Stimulated activated memory B cell treated with anti-CD40 and anti-IgM and Interleukin-4, amounts not matched to agents 10 μg/mL and 1 μg/mL and 100 μg/mL, for 72 hours (primary cell): ENCODE results near the gene PPP3CB.

ENCODE experiments used
- ATAC-seq: fragments of 150-1000 bp; cut with Tn5 transposase; 2 replicates; pipeline ENCODE4 v1.10.0; 2021
- H3K27ac Mint-ChIP-seq: one replicate; pipeline ENCODE4 v1.8.0; 2022; ENCODE audit warnings: mild to moderate bottlenecking, mixed read lengths
- H3K27me3 Mint-ChIP-seq: one replicate; pipeline ENCODE4 v1.8.0; 2022; ENCODE audit warnings: mixed read lengths
- H3K36me3 Mint-ChIP-seq: one replicate; pipeline ENCODE4 v1.8.0; 2022; ENCODE audit warnings: mixed read lengths
- H3K4me1 Mint-ChIP-seq: one replicate; pipeline ENCODE4 v1.8.0; 2022; ENCODE audit warnings: mixed read lengths
- H3K4me3 Mint-ChIP-seq: one replicate; pipeline ENCODE4 v1.8.0; 2022; ENCODE audit warnings: mild to moderate bottlenecking, moderate library complexity, mixed read lengths
- H3K9me3 Mint-ChIP-seq: one replicate; pipeline ENCODE4 v1.8.0; 2022; ENCODE audit warnings: mixed read lengths

PPP3CB gene

DNA sequence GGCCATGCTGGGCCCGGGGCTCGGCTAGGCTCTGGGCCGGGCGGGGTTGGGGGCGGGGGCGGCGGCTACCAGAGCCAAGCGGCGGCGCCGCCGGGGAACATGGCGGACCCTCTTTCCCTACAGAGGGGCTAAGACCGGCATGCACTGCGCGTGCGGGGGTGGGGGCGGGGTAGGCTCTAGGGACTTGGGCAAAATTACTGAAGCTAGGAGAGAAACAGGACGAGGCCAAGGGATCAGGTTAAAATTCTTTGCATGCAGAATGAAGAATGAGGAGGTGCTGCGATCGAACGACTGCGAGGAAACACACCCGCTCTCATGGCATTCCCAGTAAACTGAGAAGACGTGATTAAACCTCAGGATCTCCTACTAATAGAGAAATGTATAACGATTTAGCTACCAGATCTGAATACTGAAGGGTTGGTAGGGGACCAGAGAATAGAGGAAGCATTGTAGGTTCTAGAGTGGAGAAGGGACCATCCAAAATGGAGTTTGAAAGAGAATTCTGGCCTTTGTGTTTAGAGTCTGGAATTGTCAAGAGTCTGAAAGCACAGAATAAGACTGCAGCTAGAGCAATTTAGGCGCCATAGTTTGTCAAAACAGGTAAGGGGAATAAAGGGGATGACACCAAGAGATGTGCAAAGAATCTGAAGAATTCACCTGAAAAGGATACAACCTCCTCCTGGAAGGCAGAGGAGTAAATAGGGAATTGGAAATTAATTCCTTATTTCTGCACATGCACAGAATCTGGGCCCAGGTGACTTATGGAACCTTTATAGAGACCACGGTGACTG, at the start of gene PPP3CB:
TSS of gene PPP3CB (minus strand) at position 141 of the 791 bp plus-strand sequence. CDS start at position 6, 135 bp downstream.
- H3K4me1 Mint-ChIP-seq, result peaks cover 59% of the 10 kb centered on the region

DNA sequence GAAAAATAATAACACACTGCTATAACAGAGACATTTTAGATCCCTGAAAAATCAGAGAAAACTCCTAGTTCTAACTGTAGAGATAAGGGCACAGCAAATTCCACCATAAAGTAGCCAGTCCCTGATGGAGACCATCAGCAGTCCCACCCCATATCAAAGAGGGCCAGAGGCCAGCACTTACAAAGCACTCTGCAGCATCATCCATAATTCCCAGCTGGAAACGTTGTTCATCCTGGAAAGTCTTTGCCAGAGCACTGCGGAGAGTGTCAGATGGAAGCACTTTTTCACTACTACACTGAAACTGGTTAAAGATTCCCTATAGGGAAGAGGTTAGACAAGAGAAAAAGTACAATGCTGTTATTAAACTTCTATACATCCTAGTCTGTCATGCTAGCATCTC, 49.5 kb upstream of the PPP3CB start:
- Mint-ChIP-seq H3K9me3 (no peaks in the 10 kb centered on the region), H3K27ac (no peak overlapping the region), H3K27me3 (no peaks in the 10 kb centered on the region), H3K4me3 (no peak overlapping the region), H3K36me3 (peaks cover 24% of the 10 kb centered on the region), H3K4me1 (no peaks in the 10 kb centered on the region)
- ATAC-seq, result no peak

More for the DNA sequence above, at the start of gene PPP3CB:
- peak within 1 kb of the TSS; percentile 91 for H3K27ac Mint-ChIP-seq
- peaks cover 4% of the 10 kb centered on the region for H3K36me3 Mint-ChIP-seq
- peak within 1 kb of the TSS; percentile 87 for H3K4me3 Mint-ChIP-seq
- peak; percentile 88 for ATAC-seq
- no peaks in the 10 kb centered on the region for H3K9me3 Mint-ChIP-seq
- no peaks in the 10 kb centered on the region for H3K27me3 Mint-ChIP-seq

DNA sequence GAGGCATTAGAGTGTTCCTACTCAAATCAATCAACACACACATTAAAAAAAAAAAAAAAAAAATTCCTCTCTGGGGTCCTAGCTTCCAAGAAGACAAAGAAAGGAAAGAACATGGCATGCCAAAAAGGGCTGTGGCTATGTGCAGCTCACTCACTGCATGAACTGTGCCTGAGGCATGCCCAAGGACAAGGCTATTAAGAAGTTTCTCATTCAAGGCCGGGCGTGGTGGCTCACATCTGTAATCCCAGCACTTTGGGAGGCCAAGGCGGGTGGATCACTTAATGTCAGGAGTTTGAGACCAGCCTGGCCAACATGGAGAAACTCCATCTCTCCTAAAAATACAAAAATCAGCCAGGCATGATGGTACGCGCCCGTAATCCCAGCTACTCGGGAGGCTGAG, 41.9 kb upstream of the PPP3CB start:
- no peak overlapping the region for H3K4me3 Mint-ChIP-seq
- H3K27ac Mint-ChIP-seq, result no peak overlapping the region
- peaks cover 26% of the 10 kb centered on the region for H3K36me3 Mint-ChIP-seq
- no peaks in the 10 kb centered on the region for H3K27me3 Mint-ChIP-seq
- no peak for ATAC-seq
- H3K4me1 Mint-ChIP-seq, result no peaks in the 10 kb centered on the region
- no peaks in the 10 kb centered on the region for H3K9me3 Mint-ChIP-seq

- H3K4me3 Mint-ChIP-seq, result no peak overlapping the region
- H3K27ac Mint-ChIP-seq, result no peak overlapping the region
- no peaks in the 10 kb centered on the region for H3K9me3 Mint-ChIP-seq
- H3K4me1 Mint-ChIP-seq, result no peaks in the 10 kb centered on the region
- peaks cover 22% of the 10 kb centered on the region for H3K36me3 Mint-ChIP-seq
- H3K27me3 Mint-ChIP-seq, result no peaks in the 10 kb centered on the region
- no peak for ATAC-seq
Measured at GRCh38 chr10:73537288-73537687, 41.5 kb upstream of the PPP3CB start.

GRCh38 chr10:73534857-73535256, 39.0 kb upstream of the PPP3CB start:
- Mint-ChIP-seq H3K27ac (no peak overlapping the region), H3K9me3 (no peaks in the 10 kb centered on the region), H3K36me3 (peaks cover 7% of the 10 kb centered on the region), H3K4me3 (no peak overlapping the region), H3K27me3 (no peaks in the 10 kb centered on the region), H3K4me1 (no peaks in the 10 kb centered on the region)
- no peak for ATAC-seq

GRCh38 chr10:73529089-73529832, 33.4 kb upstream of the PPP3CB start:
- Mint-ChIP-seq H3K9me3 (no peaks in the 10 kb centered on the region), H3K4me1 (no peaks in the 10 kb centered on the region), H3K27me3 (no peaks in the 10 kb centered on the region), H3K36me3 (peaks cover 7% of the 10 kb centered on the region), H3K27ac (no peak overlapping the region), H3K4me3 (no peak overlapping the region)
- ATAC-seq, result peak; percentile 80

DNA sequence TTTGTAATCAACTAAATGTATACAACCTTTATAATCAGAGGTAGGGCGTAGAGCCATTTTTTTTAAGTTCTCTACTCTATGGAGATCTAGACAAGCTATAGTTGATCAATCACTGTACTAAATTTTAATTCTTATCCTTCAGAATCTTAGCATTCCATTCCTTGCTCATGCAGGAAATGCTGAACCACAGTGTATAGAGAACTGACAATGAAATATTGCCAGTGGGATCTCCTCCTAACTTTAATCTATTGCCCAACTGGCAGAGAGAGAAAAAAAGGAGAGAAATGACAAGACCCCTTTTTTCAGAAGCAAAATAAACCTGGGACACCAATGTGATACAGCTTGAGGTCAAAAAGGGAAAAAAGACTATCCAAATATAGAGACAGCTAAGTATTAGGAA, 26.4 kb upstream of the PPP3CB start:
- H3K27me3 Mint-ChIP-seq, result no peaks in the 10 kb centered on the region
- peaks cover 28% of the 10 kb centered on the region for H3K36me3 Mint-ChIP-seq
- no peak overlapping the region for H3K4me3 Mint-ChIP-seq
- no peak overlapping the region for H3K27ac Mint-ChIP-seq
- no peaks in the 10 kb centered on the region for H3K9me3 Mint-ChIP-seq
- ATAC-seq, result no peak
- H3K4me1 Mint-ChIP-seq, result no peaks in the 10 kb centered on the region

GRCh38 chr10:73519336-73519735, 23.5 kb upstream of the PPP3CB start:
- Mint-ChIP-seq H3K27me3 (no peaks in the 10 kb centered on the region), H3K36me3 (peaks cover 24% of the 10 kb centered on the region), H3K9me3 (no peaks in the 10 kb centered on the region), H3K4me1 (no peaks in the 10 kb centered on the region), H3K4me3 (no peak overlapping the region), H3K27ac (no peak overlapping the region)
- ATAC-seq, result no peak

DNA sequence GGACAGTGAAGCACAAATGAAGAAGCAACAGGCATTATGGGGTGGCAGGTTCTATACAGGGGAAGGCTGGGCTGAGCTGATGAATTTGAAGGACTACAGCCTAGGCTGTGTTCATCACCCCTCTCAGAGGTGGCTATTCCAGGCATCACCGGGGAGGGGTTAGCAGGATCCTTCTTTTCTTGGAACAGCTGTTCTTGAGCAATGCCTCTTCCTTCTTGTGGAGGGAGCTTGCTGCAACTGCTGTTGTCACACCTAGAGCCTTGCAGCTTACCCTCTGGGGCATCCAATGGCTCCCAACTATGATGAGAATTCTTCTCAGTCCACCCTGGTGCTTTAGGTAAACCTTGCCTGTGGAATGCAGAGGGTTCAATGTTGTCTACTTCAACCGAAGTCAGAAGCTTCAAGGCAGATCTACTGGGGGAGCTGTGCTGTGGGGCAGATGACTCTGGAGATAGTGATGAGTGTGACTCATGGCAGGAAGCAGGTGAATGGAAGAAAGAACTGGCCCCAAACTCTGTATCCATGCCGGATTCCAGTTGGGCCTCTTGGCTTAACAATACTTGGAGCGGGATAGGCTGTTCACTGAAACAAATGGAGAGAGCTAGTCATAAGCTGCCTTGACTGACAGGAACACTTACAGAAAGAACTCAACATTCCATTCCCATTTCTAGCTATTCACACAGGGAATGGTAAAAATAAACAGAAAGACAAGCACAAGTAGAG, 21.5 kb upstream of the PPP3CB start:
- H3K27me3 Mint-ChIP-seq, result no peaks in the 10 kb centered on the region
- H3K4me1 Mint-ChIP-seq, result no peaks in the 10 kb centered on the region
- peaks cover 16% of the 10 kb centered on the region for H3K36me3 Mint-ChIP-seq
- no peak overlapping the region for H3K4me3 Mint-ChIP-seq
- ATAC-seq, result no peak
- no peaks in the 10 kb centered on the region for H3K9me3 Mint-ChIP-seq
- no peak overlapping the region for H3K27ac Mint-ChIP-seq

DNA sequence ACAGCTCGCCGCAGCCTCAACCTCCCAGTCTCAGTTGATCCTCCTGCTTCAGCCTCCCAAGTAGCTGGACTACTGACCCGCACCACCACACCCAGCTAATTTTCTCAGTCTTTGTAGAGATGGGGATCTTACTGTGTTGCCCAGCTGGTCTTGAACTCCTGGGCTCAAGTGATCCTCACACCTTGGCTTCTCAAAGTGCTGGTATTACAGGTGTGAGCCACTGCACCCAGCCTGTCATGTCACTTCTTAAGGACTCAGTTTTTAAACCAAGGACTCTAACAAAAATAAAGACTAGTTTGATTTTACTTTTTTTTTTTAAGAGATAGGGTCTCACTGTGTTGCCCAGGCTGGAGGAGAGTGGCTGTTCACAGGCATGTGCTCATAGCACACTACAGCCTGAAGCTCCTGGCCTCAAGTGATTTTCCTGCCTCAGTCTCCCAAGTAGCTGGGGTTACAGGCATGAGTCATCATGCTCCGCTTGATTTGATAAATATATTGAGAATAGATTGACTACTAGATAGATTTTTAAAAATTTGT, 16.5 kb upstream of the PPP3CB start:
- Mint-ChIP-seq H3K27ac (no peak overlapping the region), H3K27me3 (no peaks in the 10 kb centered on the region), H3K36me3 (peaks cover 3% of the 10 kb centered on the region), H3K9me3 (no peaks in the 10 kb centered on the region), H3K4me3 (no peak overlapping the region), H3K4me1 (no peaks in the 10 kb centered on the region)
- no peak for ATAC-seq

- H3K4me1 Mint-ChIP-seq, result no peaks in the 10 kb centered on the region
- no peak overlapping the region for H3K27ac Mint-ChIP-seq
- no peaks in the 10 kb centered on the region for H3K9me3 Mint-ChIP-seq
- no peaks in the 10 kb centered on the region for H3K27me3 Mint-ChIP-seq
- peaks cover 6% of the 10 kb centered on the region for H3K36me3 Mint-ChIP-seq
- no peak overlapping the region for H3K4me3 Mint-ChIP-seq
- no peak for ATAC-seq
Measured at GRCh38 chr10:73509695-73510094, 13.9 kb upstream of the PPP3CB start.

DNA sequence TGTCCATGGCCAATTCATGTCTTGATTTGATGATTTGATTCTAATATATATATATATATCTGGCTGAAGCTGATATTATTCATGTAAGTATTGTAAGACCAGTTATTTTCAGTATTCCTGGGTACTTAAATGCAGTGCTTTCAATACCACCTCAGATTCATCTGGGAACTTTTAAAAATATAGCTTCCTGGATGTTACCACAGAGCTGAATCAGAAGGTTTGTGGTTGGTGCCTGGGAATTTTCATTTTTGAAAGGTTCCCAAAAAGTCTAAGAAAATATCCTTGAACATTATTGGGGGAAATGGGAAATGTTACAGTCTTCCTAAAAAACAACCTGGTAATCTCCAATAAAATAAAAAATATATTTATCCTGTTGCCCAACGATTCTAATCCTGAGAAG, 10.7 kb upstream of the PPP3CB start:
- Mint-ChIP-seq H3K27me3 (no peaks in the 10 kb centered on the region), H3K4me1 (peaks cover 18% of the 10 kb centered on the region), H3K36me3 (peaks cover 22% of the 10 kb centered on the region), H3K9me3 (no peaks in the 10 kb centered on the region), H3K4me3 (no peak overlapping the region), H3K27ac (no peak overlapping the region)
- ATAC-seq, result no peak

- Mint-ChIP-seq H3K27ac (no peak overlapping the region), H3K9me3 (no peaks in the 10 kb centered on the region), H3K27me3 (no peaks in the 10 kb centered on the region), H3K36me3 (peaks cover 22% of the 10 kb centered on the region), H3K4me3 (no peak overlapping the region), H3K4me1 (peaks cover 22% of the 10 kb centered on the region)
- ATAC-seq, result no peak
Measured at GRCh38 chr10:73506074-73506473, 10.2 kb upstream of the PPP3CB start.

DNA sequence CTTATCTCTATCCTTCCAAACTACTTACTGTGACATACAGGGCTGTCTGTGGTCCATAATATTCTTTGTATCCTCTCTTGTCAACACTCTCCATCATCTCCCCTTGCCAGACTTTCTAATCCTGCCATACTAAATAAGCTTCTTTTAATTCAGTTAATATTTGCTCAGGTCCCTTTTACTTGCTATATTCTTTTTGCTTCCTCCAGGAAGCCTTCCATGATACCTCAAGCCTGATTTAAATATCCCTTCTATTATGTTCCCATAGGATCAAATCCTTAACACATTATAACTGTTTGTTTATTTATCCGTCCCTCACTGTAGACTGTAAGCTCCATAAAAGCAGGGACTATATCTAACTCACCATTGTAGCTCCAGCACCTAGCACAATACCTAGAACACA, 7.2 kb upstream of the PPP3CB start:
- Mint-ChIP-seq H3K36me3 (peaks cover 22% of the 10 kb centered on the region), H3K4me3 (no peak overlapping the region), H3K4me1 (peaks cover 30% of the 10 kb centered on the region), H3K9me3 (no peaks in the 10 kb centered on the region), H3K27me3 (no peaks in the 10 kb centered on the region), H3K27ac (peak overlapping the region; percentile 76)
- no peak for ATAC-seq

DNA sequence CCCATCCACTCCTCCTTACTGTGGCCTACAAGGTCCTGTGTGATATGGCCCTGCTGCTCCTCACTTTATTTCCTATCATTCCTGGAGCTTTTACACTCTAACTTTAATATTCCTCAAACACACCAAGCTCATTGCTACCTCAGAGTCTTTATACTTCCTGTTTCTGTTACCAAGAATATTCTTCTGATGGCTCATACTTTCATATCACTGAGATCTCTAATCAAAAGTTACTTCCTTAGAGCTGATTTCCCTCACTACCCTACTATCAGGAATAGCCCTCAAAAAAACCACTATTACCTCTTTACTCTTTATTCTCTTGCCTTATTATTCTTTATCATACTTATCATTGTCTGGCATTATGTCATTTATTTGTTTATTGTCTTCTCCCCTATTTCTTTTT, 5.8 kb upstream of the PPP3CB start:
- Mint-ChIP-seq H3K36me3 (peaks cover 22% of the 10 kb centered on the region), H3K27ac (peak overlapping the region; percentile 76), H3K4me3 (peak overlapping the region; percentile 4), H3K4me1 (peaks cover 42% of the 10 kb centered on the region), H3K27me3 (no peaks in the 10 kb centered on the region), H3K9me3 (no peaks in the 10 kb centered on the region)
- peak; percentile 62 for ATAC-seq
